SU-DHL-6 (cell line): ENCODE results near the gene MAPKBP1.

Experiments
- EZH2phosphoT487 ChIP-seq: fragments of 200-600 bp; sonication (generic), shearing (Covaris generic); conservative IDR thresholded peaks from 2 replicates; pipeline ENCODE4 v1.6.1; 2018; ENCODE audit warnings: mild to moderate bottlenecking, antibody characterized with exemption, low read length, moderate library complexity, mixed read lengths
- TF ChIP-seq, protein P1 (sequence below): fragments of 200-600 bp; sonication (generic); IDR thresholded peaks from one replicate; pipeline ENCODE4 v1.5.1; 2017; ENCODE audit warnings: antibody characterized with exemption, mild to moderate bottlenecking, low read length, moderate library complexity; ENCODE audit not compliant: insufficient read depth, poor library complexity, severe bottlenecking

DNA sequence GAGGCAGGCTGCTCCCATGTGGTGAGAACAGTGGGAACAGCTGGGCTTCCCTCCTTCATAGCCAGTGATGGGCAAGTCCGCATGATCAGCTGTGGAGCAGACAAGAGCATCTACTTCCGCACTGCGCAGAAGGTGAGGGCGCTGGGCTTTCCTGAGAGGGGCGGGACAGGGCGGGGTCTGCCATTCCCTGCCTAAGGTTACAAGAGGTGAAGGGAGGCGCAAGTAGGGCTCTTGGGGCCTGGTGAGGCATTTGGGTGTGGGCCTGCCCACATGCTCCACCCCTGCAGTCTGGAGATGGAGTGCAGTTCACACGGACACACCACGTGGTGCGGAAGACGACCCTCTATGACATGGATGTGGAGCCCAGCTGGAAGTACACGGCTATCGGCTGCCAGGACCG is 43.0 kb downstream of the MAPKBP1 start:
- TF ChIP-seq, protein P1, sequence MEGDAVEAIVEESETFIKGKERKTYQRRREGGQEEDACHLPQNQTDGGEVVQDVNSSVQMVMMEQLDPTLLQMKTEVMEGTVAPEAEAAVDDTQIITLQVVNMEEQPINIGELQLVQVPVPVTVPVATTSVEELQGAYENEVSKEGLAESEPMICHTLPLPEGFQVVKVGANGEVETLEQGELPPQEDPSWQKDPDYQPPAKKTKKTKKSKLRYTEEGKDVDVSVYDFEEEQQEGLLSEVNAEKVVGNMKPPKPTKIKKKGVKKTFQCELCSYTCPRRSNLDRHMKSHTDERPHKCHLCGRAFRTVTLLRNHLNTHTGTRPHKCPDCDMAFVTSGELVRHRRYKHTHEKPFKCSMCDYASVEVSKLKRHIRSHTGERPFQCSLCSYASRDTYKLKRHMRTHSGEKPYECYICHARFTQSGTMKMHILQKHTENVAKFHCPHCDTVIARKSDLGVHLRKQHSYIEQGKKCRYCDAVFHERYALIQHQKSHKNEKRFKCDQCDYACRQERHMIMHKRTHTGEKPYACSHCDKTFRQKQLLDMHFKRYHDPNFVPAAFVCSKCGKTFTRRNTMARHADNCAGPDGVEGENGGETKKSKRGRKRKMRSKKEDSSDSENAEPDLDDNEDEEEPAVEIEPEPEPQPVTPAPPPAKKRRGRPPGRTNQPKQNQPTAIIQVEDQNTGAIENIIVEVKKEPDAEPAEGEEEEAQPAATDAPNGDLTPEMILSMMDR, result no peak
- no peak for TF ChIP-seq EZH2phosphoT487
